GM18867 (cell line): ENCODE data around the gene SCNN1B.
"Not testable (repeated sequence)": the region's sequence is repeated elsewhere in the genome, so short reads cannot be mapped to it uniquely, and the experiment has no call there.

Experiments used
- ATAC-seq: cut with Tn5 transposase; IDR thresholded peaks from one replicate; pipeline ENCODE4 v1.9.1; 2021; ENCODE audit warnings: mild to moderate bottlenecking, moderate library complexity; ENCODE audit not compliant: unreplicated experiment

Gene SCNN1B, protein sequence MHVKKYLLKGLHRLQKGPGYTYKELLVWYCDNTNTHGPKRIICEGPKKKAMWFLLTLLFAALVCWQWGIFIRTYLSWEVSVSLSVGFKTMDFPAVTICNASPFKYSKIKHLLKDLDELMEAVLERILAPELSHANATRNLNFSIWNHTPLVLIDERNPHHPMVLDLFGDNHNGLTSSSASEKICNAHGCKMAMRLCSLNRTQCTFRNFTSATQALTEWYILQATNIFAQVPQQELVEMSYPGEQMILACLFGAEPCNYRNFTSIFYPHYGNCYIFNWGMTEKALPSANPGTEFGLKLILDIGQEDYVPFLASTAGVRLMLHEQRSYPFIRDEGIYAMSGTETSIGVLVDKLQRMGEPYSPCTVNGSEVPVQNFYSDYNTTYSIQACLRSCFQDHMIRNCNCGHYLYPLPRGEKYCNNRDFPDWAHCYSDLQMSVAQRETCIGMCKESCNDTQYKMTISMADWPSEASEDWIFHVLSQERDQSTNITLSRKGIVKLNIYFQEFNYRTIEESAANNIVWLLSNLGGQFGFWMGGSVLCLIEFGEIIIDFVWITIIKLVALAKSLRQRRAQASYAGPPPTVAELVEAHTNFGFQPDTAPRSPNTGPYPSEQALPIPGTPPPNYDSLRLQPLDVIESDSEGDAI

DNA sequence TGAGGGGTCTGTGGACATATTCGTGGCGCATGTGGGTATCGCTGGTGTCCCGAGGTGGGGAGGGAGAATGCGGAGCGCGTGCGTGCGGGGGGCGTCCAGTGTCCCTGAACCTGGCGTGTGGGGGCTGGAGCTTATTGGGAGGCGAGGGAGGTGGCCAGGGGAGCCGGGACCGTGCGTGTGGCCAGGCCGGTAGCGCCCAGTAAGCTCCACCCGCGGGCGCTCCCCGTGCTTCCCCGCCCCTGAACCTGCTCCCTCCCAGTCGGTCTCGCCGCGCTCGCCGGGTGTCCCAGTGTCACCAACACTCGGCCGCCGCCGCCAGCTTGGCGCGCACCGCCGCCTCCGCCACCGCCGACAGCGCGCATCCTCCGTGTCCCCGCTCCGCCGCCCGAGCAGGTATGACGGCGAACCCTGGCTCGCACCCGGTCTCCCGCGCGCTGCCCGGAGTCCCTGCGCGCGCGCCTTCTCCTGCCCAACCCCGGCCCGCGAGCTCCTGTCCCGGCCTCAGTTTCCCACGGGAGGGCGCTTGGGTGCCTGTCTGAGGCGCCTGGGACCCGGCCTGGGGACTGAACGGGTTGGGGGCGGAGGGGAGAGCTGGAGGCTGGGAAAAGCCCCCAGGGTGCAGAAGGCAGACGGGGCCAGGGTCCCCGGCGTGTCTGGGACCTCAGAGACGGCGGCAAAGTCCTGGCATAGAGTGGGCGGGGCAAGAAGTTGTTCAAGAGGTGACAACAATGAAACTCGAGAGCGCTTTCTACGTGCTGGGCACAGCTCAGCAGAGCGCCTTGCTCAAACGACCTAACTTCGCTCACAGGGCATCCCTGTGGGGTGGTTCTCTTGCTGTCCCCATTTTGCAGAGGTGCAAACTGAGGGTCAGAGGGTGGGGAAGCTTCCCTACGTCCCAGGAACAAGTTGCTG, at the start of gene SCNN1B:
SCNN1B (plus strand) TSS at position 258 of the 912 bp plus-strand sequence. CDS start 46,298 bp downstream, outside the sequence.
- peak; percentile 63 for ATAC-seq

DNA sequence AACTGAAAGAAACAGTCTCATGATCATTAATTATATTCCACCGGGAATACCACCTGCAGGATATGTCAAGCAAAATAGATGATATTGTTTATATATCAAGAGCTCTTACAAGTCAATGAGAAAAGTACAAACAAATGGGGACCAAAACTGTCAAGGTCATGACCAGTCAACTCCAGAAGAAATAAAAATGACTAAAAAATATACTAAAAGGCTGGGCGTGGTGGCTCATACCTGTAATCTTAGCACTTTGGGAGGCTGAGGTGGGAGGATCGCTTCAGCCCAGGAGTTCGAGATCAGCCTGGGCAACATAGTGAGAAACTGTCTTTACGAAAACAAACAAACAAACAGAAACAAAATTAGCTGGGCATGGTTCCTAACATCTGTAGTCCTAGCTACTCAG, 49.8 kb upstream of the SCNN1B start:
- ATAC-seq, result no peak

DNA sequence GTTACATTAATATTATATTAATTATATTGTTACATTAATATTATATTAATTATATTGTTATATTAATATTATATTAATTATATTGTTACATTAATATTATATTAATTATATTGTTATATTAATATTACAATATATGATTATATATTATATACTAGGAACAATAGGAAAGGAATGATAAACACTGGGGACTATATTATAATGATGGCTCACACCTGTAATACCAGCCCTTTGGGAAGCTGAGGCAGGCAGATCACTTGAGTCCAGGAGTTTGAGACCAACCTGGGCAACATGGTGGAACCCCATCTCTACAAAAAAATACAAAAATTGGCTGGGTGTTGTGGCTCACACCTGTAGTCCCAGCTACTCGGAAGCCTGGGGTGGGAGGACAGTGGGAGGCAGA, 48.5 kb upstream of the SCNN1B start:
- not testable (repeated sequence) for ATAC-seq

DNA sequence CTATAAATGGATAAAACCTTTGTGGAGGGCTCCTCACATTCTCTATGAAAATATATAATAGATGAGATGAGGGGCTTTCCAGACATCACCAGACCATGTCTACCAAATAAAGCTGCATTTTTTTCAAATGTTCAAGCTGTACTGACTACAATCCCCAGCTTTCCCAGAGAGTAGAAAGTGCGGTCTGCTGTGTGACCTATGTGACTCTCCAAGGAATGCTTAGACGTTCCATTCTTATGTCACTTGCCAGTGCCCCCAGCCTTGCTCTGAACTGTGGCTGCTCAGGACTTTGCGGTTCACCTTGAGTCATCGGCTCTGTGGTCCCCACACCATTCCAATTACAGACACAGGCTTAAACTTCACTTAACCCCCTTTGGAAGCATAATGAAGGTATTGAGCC, 47.8 kb upstream of the SCNN1B start:
- no peak for ATAC-seq

DNA sequence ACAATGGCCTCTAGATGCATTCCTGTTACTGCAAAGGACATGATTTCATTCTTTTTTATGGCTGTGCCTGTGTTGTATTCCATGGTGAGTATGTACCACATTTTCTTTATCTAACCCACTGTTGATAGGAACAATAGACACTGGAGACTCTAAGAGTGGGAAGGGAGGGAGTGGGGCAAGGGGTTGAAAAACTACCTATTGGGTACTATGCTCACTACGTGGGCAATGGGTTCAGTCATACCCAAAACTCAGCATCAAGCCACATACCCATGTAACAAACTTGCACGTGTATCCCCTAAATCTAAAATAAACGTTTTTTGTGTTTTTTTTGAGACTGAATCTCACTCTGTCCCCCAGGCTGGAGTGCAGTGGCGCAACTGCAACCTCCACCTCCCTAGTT, 47.1 kb upstream of the SCNN1B start:
- no peak for ATAC-seq

DNA sequence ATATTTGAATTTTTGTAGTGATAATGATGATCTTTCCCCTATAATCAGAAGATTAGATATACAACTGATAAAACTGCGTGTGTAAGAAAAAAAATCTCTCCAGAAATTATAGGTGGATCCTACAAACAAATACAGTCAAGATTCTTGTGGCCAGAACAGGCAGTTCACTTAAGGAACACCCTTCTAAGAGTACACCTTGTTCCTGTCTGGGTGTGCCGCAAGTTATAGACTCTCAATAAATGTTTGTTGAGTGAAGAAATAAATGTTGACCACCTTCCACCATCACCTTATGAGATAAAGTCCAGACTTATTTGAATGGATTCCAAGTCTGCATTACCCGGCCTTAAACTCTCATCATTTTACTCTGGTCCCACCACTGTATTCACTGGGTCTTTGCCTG, 45.7 kb upstream of the SCNN1B start:
- no peak for ATAC-seq

DNA sequence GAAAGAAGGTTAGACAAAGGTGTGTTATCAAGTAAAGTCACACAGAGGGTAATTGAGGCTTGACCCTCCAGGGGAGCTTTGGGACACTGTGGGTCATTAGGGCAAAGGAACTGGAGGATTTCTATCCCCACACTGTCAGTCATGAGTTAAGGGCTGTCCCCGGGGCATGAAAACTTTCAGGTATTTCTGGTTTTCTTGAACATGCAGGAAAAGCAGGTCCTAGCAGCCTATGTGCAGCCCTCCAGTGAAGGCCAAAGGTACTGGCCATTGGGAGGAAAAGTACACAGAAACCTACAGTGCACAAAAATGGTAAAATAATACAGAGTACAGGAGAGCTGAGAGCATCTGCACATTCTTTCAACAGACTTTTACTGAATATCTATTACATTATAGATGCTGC, 44.4 kb upstream of the SCNN1B start:
- ATAC-seq, result no peak

DNA sequence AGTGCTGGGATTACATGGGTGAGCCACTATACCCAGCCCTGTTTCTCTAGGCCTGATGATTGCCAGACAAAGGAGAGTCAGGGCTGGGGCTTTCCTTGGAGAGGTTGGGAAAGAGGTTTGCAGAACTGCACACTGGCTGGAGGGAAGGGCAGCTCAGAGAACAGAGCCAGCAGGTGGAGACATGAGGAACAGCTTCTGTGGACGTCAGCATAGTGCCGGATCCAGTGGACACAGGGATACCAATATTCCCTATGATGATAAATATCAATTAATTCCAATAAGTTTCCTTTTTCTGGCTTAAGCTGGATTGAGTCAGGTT, 43.2 kb upstream of the SCNN1B start:
- no peak for ATAC-seq

DNA sequence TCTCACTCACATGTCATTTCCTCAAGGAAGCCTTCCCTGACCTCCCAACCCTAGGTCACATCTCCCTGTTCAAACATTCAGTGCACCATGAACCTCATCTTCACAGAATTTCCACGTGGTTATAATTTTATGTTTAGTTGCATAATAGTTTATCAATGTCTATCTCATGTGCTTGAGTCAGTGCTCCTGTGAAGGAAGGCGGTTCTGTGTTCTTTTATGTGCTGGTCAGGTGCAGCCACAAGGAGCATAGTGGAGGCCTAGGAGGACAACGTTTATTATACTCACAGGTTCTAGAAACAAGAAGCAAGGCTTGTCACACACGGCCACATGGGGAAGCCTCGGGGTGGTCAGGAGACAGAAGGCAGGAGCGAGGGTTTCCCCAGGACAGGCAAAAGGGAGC, 34.5 kb upstream of the SCNN1B start:
- no peak for ATAC-seq

DNA sequence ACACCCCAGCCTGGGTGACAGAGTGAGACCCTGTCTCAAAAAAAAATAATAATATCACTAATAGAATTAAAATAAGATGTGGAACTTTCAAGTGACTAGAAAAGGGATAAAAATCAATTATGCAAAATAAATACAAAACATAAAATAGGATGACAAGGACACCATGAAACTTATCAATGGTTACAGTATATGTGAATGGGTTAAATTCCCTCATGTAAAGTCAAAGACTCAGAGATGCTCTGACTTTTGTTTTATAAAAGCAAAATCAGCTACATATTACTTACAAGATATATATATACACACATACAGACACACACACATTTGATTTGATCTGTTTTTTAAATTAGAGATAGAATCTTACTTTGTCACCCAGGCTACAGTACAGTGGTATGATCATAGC, 33.5 kb upstream of the SCNN1B start:
- no peak for ATAC-seq

DNA sequence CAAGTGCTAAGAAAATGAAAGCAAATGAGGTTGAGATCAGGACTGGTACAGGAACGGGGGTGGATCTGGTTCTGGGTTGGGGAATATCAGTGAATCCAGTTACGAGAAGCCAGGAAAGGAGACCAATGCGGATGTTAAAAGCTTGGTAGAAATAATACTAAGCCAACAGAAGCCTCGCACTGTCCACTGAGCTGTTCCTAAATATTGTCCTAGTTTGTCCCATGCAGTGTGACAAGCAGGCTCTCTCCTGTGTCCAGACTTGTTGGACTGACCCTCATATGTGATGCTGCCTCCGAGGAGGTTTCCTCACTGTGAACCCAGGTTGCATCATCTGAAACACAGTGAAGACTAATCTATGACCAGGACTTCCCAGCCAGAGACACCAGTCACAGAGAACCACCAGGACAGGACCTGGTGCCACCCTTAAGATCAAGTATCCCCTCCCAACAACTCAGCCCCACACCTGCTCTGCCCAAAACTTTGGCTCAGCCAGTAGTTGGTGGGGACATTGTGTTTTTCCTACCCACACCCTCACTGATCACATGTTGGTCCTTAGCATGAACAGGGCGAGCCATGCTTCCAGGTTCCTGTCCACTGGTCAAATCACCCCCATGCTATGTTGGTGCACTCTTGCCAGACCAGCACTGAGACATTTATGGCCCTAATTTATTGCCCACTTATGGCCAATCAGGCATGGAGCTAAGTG, 32.7 kb upstream of the SCNN1B start:
- no peak for ATAC-seq

DNA sequence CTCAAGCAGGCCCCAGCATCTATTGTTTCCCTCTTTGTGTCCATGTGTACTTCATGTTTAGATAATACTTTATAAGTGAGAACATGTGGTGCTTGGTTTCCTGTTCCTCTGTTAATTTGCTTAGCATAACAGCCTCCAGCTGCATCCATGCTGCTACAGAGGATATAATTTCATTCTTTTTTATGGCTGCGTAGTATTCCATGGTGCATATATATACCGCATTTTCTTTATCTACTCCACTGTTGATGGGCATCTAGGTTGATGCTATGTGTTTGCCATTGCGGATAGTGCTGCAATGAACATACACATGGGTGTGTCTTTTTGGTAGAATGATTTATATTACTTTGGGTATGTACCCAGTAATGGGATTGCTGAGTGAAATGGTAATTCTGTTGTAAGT, 31.4 kb upstream of the SCNN1B start:
- ATAC-seq, result no peak

DNA sequence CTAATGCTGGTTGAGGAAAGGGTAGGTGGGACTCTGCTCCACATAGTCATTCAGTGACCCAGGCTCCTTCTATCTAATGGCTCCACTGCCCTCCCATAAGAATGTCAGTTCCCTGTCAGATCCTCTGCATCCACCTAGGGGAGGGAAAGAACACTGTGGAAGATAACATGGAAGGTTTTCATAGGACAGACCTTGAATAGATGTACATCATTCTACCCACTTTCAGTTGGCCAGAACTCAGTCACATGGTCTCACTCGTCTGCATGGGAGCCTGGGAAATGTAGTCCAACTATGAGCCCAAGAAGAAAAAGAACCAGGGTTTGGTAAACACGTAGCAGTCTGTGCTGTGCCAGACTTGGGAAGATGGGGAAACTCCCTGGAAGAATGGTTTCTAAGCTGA, 27.1 kb upstream of the SCNN1B start:
- no peak for ATAC-seq

DNA sequence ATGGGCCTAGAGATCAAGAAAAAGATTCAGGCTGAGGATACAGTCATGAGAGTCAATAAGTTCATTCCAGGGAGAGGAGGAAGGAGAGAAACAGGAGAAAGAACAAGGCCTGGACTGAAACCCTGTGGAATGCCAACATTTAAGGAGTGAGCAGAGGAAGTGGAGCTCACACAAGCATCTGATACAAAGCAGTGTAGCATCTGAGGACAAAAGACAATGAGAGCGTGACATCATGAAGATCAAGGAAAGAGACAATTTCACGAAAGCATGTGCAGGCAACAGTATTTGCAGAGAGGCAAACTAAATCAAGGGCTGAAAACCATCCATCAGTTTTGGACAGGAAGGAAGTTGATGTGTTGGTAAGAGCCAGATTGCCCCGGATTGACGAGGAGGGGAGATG, 25.3 kb upstream of the SCNN1B start:
- no peak for ATAC-seq

DNA sequence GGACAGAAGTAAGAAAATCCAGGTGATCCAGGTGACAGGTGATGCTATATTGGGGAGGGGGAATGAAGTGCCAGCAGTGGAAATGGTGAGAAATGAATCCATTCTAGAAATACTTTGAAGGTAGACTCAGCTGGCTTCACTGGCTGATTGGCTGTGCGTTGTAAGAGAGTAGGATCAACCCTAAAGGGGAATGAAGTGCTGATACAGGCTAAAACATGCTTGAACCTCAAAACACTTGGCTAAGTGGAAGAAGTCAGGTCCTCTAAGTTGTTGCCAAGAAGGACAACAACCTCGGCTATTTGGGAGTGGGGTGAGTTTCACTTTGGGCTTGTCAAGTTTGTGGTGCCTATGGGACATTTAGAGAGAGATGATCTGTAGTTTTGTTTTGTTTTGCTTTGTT, 24.1 kb upstream of the SCNN1B start:
- no peak for ATAC-seq

DNA sequence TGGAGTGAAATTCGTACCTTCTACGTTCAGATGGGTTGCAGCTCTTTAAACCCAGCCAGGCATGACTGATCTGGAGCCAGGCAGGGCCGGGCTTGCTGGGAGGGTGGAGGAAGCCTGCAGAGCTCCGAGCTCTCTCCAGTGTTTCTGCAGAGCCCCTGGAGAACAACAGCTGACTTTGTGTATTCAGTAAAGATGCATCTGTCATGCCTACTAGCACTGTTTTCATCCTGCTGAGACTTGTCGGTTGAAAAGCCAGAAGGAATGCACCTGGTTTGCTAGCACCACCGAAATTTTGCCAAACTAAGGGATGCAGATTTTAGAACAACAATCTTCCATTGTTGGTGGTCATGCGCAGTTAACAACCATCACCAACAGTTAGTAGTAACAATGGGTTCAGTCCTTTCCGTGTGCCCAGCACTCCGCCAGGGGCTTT, 22.4 kb upstream of the SCNN1B start:
- ATAC-seq, result no peak

DNA sequence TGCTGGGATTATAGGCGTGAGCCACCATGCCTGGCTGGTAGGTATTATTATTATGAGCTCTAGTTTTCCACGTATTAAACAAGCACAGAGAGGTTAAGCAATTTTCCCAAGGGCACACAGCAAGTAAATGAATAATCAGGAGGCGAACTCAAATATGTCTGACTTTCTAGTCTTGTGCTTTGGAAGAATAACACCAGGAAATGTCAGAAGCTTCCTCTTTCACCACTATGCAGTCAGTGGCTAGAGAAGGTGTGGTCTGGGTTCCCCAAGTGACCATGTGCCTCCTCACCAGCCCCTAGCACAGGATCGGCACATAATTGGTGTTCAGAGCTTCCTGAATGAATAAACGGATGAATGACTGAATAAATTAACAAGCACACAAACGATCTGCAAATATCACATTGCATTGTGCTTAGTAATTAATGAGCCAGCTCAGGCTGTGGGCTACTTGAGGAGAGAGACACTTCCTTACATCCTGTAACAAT, 21.6 kb upstream of the SCNN1B start:
- ATAC-seq, result no peak

DNA sequence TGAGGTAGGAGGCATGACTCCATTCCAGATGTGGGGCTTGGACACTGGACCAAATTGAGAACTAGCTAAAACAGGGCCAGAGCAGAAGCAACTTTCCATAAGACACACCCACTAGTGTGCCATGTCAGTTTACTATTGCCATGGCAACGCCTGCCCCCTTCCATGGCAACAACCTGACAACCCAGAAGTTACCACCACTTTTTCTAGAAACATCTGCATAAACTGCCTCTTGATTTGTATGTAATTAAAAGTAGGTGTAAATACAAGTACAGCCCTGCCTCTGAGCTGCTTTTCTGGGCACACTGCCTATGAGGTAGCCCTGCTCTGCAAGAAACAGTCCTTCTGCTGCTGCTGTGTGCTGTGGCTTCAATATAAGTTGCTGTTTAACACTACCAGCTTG, 19.5 kb upstream of the SCNN1B start:
- ATAC-seq, result no peak

DNA sequence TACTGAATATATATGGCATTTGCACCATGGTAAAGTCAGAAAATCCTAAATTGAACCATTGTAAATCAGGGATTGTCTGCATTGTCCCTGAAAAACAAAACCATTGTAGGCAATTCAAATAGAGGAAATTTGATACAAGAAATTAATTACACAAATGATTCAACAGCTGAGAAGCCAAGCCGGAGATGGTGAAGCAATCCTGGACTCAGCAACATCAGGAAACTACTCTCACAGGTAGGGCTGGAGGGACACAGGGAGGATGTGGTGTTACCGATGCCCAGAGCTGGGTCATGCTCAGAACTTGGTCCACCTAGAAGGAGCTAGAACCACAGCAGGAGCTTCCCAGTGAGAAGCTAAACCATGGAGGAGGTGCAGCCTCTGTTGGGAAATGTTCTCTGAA, 18.5 kb upstream of the SCNN1B start:
- ATAC-seq, result no peak

DNA sequence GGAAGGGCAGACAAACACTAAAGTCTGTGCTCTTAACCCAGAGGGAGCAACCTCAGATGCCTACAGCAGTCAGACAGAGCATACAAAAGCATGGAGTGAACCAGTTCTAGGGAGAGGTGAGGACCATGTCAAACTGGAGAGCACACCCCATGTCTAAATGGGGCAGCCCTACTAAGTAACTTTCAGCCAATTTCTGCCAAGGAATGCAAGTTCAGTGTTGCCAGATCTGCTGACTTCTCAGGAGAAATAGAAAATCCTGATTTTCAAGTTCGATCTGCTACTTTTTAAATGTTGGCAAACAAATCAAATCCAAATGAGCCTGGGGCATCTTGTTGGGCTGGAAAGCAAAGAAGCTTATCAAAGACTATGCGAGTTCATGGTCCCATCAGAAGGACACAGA, 17.5 kb upstream of the SCNN1B start:
- ATAC-seq, result no peak

DNA sequence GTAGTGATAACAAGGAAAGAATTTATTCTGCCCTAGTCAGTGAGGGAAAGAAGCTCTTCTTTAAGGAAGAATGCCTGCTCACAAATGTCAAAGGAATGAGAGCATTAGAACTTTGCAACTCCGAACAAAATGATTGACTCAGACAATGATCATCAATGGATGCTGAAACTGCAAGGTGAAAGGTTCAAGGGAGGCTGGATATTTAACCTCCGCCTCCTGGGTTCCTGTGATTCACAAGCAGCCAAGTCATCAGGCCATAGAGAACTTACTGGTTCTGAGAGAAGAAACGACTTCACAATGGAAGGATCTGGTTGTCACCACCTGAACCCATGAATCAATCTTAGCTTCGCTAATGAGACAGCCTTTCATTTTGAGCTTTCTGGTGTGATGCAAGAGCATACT, 16.0 kb upstream of the SCNN1B start:
- no peak for ATAC-seq
